ENCODE measurements around the gene SOWAHB.
"Not testable (repeated sequence)": the region's sequence is repeated elsewhere in the genome, so short reads cannot be mapped to it uniquely, and the experiment has no call there.

Gene SOWAHB

DNA sequence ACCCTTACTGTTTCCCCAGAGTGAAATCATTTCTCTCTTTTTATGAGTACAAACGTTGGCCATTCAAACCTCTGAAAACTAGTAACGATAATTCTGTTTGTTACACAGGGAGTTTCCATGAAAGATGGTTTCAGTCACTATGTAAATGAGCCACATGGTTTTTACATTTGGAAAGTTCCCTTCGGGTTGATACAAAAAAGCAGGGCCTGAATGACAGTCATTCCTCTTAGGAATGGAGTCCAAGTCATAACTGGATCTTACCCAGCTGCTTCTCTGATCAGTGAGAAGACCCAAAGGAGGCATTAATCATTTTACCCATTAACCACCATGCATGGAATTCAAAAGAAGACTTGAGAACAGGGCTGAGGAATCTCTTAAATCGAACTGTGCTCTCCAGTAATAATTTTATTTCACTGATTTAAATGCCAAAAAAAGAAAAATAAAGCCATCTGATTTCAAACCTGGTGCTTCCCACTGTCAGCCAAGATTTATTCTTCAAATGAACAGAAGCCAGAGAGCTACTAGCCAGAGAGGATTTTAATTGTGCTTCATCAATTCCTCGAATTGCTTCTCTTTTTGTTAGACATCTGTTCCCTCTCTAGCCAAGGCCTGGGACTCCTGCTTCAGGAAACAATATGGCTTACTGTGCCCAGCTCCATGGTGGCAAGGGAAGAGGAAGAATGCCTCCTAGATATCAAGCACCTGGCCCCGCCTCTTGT, 3.2 kb downstream of the SOWAHB start:
- no peak for DNase-seq

DNA sequence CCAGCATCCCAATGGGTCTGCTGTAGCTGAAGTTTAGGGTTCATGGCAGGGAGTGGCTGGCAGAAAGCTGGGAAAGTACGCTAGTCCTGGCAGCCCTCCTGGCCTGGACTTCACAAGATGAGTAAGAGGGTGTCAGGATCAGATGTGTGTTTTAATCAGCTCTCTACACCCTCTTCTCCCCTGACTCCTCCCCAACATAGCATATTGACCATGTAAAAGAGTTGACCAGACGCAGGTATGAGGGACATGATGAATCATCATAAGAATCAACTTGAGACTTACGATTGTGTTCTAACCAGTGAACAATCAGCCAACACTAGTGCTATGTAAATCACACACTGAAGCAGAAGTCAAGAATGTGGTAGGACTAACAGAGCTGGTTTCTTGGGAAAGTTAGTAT, 5.3 kb downstream of the SOWAHB start:
- DNase-seq = no peak

DNA sequence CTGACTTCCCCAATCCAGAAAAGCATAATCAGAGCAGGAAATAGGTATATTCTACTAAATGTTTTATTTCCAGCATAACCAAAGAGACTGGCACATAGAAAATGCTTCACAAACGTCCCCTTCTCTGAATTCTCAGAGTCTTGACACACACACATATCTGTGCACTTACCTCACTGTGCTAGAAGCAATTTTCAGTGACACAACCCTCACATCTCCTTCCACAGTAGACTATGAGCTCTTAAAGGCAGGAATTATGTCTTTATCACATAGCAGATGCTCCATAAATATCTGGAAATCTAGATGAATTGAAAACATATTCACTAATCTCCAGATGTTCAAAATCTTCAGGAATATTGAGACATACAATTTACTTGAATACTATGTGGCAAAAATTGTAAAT, 5.9 kb downstream of the SOWAHB start:
- DNase-seq = no peak

DNA sequence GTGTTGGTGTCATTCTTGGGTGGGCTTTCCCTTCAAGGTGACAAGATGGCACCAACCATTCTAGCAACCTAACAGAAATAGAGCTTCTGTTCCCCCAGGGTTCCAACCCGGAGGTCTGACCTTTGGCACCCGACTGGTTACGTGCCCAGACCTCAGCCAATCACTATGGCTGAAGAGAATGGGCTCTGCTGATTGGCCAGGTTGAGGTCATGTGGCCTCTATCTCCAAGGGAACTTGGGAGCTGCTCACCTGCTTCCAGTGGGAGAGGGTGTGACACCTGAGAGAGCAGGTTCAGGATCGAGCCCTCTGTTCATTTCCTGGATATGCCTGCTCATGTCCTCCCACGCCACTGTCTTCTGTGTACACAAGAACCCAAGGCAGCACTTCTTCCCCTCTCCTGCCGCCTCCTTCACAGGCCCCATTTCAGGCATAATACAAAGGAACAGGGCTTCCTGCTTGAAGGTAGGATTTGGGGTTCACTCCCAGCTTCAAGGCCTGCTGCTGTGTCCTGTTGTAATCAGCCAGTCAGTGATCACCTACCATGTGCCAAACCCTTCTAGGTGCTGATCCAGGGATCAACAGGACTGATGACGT, 11.0 kb downstream of the SOWAHB start:
- DNase-seq = no peak

DNA sequence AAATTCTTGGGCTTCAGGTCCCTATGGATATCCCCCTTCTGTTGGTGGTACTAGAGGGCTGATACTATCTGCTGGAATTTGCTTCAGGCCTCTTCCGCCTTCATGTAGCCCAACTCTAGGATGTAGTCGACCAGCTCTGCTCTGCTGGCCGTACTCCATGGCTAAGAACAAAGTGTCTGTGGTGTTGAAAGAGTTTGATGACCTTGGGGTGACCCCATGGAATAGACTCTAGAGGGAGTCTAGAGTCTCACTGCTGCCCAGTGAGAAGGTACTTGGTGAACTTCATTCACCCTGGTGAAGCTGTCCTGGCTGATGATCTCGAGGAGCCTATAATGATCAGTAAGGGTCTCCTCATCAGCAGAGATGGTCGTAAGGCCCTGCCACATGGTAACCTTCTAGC, 11.7 kb downstream of the SOWAHB start:
- DNase-seq = no peak

DNA sequence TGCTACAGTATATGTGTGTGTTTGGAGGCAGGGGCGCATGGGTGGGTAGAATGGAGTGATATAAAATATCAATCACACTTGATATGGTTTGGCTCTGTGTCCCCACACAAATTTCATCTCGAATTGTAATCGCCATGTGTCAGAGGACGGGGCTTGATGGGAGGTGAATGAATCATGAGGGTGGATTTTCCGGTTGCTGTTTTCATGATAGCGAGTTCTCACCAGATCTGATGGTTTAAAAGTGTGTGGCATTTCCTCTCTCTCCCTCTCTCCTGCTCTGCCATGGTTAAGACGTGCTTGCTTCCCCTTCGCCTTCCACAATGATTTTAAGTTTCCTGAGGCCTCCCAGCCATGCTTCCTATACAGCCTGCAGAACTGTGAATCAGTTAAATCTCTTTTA, 14.8 kb downstream of the SOWAHB start:
- DNase-seq = no peak

DNA sequence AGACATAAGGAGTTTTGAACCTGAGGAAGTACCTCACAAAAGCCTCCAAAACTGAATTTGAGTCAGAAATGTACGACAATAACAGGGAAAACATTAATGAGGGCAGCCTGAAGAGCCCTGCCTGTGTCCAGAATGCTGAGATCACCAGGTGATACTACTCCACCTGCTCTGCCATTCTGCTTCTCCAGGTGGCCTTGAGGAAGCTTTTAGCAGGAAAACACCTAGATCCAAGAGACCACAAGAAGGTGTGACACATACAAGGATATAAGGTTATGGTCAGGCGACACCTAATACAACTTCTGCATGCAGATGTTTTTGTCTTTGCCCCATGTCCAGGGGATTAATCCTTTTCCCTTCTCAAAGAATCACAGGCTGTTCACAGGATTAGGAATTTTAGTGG, 15.3 kb downstream of the SOWAHB start:
- DNase-seq = no peak

DNA sequence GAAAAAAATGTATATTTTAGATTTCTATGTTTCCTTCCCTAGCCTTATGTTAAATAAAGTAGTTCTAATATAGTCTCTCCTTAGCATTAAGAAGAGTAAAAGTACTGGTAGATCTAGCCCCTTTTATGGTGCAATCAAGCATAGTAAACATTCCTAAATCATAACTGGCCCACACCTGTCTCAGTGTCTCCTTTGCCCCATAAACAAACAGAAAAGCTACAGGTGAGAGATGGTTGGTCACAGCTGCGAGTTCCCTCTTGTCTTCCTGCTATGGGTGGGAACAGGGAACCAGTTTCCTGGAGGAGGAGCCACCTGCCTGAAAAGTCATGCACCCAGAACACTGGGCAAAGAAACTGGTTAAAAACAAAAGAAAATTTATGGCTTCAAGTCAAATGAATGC, 16.6 kb downstream of the SOWAHB start:
- no peak for DNase-seq

DNA sequence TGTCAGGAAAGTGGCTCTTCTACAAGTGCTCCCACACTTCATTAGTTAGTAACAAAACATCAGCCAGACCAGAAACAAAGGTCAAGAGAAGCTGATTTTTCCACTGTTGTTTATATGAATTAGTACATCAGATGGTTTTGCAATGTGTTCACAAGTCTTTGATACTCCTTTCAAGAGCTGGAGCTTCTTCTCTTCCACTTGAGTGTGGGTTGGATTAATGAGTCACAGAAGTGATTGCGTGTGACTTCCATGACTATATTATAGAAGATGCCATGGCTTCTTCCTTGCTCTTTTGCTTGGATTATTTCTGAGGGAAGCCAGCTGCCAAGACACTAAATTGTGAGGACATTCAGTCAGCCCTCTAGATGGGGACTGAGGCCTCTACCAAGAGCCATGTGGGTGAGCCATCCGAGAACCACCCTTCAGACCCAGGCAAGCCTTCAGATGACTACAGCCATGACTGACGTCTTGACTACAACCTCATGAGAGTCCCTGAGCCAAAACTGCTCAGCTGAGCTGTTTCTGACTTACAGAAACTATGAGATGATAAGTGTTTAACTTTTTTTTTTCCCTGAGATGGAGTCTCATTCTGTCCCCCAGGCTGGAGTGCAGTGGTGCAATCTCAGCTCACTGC, 18.1 kb downstream of the SOWAHB start:
- no peak for DNase-seq

DNA sequence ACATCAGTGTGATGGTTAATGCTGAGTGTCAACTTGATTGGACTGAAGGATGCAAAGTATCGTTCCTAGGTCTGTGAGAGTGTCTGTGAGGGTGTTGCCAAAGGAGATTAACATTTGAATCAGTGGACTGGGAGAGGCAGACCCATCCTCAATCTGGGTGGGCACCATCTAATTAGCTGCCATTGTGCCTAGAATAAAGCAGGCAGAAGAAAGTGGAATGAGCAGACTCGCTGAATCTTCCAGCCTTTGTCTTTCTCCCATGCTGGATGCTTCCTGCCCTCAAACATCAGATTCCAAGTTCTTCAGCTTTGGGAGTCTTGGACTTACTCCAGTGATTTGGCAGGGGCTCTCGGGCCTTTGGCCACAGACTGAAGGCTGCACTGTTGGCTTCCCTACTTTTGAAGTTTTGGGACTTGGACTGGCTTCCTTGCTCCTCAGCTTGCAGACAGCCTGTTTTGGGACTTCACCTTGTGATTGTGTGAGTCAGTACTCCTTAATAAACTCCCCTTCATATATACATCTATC, 19.2 kb downstream of the SOWAHB start:
- not testable (repeated sequence) for DNase-seq

DNA sequence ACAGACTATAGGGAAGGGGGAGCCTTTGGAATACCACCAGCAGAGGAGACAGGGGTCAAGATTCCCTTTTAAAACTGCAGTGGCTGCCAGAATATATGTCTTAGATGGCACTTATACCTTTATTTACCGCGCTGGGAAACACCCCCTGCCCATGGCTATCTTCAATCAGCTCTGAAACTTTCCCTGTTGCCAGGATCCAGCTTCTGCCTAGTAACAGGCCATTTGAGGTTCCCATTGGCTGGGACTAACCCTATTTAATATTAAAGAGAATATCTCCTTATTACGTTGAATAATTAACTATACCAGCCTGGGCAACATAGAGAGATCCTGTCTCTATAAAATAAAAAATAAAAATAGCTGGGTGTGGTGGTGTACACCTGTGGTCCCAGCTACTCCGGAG, 23.8 kb downstream of the SOWAHB start:
- no peak for DNase-seq

DNA sequence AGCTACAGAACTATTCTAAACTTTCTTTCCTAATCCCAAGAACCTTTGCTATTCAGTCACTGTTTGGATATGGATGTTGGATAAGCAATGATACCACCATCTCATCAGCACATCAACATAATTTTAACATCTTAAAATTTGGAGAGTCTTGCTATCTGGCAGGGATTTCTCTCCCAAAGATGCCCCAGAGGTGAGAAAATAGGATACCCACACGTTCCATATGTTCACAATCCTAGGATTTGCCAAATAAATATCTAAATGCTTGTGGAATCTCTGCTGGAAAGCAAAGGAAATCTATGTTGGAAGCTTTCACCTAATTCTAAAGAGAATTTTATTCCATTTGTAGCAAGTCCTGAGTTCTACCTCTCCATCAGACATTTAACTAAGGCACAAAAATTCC, 24.4 kb downstream of the SOWAHB start:
- no peak for DNase-seq

DNA sequence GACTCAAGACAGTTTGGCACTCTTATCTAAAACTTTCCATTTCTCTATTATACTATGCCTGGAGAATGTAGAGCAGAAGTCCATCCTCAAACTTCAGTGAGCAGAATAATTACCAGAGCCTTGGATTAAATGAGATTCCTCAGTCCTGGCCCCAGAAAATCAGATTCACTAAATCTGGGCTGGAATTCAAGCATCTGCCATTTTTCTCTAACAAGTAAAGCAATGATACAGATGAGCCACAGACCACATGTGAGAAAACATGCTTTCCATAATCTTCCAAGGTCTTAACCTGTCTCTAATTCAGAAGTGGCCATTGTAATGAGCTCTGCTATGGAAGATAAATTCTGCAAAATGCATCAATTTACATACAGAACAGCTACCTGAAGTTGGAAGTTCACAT, 25.4 kb downstream of the SOWAHB start:
- no peak for DNase-seq

DNA sequence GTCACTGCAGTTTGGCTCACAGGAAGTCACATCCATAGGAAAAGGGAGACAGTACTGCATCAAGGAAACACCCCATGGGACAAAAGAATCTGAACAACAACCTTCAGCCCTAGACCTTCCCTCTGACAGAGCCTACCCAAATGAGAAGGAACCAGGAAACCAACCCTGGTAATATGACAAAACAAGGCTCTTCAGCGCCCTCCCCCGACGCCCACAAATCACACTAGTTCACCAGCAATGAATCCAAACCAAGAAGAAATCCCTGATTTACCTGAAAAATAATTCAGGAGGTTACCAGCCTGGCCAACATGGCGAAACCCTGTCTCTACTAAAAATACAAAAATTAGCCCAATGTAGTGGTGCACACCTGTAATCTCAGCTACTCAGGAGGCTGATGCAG, 29.2 kb downstream of the SOWAHB start:
- not testable (repeated sequence) for DNase-seq

DNA sequence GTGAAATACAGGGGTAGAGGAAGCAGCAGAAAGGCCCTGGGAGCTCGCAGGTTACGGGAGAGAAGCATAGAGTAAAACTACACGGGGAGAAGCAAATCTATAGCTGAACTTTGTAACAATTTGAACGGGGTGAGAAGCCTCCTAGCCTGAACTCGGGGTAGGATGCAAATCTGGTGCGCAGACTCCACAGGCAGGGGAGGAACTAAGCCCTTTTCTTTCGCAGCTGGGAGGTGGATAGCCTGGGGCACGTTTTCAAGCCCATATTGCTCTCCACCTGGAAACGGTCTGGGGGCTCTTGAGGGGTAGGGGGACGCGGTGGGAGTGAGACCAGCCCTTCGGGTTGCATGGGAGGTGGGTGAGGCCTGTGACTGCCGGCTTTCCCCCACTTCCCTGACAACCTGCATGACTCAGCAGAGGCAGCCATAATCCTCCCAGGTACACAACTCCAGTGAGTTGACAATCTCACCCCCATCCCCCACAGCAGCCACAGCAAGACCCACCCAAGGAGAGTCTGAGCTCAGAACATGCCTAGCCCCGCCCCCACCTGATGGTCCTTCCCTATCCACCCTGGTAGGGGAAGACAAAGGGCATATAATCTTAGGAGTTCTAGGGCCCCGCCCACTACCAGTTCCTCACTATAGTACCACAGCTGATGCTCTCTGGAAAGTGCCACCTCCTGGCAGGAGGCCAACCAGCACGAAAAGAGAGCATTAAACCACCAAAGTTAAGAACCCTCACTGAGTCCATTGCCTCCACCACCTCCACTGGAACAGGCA, 29.9 kb downstream of the SOWAHB start:
- DNase-seq = no peak

DNA sequence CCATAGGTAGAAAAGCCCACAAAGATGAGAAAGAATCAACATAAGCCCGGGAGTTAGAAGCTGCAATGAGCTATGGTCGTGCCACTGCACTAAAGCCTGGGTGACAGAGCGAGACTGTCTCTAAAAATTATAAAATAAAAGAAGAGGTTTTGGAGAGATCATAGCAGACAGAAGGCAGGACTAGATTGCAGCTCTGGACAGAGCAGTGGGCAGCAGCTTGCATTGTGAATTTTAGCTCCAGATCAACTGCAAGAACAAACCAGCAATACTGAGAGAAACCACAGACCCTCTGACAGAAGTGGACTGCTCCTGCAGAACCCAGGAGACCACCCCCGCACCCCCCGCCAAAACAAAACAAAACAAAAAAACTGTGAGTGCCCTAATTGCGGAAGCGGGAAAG, 30.6 kb downstream of the SOWAHB start:
- DNase-seq = no peak

DNA sequence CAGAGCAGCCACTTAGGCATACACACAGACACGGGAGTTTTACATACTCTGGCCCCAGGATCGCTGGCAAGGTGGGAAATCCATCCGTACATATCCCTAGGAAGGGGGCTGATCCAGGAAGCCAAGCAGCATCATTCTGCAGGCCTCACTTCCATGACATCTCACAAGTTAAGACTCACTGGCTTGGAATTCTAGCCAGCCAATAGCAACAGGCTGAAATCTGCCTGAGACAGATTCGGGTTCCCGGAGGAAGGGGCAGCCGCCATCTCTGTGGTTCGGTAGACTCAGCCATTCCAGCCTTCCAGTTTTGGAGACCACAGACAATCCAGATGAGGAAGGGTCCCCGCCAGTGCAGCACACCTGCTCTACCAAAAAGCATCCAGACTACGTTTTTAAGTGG, 31.3 kb downstream of the SOWAHB start:
- DNase-seq = no peak

DNA sequence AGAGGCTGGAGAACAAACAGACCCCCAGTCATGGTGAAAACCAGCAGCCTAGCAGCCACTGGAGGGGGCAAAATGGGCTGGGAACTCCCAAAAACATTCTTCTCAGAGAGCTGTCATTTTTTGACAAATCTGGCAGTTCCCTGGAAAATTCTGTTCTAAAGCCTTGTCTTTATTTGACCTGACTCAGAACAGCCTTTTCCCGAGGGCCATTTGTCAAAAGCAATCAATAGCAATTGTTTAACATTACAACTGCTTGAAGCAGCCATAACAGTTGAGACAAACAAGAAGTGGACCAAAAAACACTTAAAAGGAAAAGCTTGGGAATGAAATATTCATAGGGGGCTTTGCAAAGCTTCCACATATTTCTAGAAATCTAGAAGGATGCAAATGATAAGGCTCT, 39.6 kb downstream of the SOWAHB start:
- DNase-seq = no peak

DNA sequence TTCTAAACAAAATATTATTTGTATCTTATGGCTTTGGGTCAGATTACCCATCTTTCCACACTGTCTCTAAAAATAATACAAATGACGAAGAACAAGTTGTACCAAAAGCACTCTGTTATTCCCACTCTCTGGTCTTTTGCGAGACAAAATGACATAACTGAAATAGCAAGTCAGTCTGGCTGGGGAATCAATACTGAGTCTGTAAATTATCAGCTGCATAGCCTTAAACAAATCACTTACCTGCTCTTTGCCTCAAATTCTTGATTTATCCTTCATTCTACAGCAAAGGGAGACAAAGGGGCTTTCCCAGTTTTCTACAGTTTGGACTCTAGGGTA, 40.9 kb downstream of the SOWAHB start:
- no peak for DNase-seq

DNA sequence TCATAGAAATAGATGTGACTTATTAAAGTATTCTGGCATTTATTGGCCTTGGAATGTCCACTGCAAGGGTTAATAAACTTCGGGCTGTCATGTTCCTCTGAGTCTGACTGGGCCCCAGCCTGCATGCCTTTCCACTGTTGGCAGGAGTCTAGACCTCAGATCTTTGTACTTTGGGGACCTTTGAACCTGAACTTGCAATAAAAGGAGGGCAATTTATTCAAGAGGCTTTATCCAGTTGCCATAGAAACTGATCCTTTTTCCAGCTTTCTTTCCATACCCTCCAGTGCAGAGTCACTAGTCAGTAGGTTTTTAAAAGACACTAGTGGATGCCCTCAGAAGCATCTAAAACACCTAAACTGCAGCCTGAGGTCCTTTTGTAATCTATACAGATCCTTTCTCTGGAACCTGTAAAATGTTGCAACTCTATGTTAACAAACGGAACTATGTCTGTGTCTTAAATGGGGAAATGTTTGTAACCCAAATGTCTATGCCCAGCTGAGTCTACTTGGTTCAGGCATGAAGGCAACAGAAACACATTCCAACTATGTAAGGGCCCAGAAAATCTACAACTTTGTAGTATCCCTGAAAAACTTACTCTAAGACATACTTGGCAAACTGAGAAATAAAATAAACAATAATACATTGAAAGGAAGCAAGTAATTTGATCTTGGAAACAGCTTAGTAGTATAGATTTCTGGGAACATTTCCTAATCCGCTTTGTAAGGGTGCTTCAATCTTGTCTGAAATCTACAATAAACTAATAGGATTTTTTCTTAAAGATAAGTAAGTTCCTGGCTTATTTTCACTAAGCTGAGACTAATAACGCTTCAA, 41.5 kb downstream of the SOWAHB start:
- no peak for DNase-seq

DNA sequence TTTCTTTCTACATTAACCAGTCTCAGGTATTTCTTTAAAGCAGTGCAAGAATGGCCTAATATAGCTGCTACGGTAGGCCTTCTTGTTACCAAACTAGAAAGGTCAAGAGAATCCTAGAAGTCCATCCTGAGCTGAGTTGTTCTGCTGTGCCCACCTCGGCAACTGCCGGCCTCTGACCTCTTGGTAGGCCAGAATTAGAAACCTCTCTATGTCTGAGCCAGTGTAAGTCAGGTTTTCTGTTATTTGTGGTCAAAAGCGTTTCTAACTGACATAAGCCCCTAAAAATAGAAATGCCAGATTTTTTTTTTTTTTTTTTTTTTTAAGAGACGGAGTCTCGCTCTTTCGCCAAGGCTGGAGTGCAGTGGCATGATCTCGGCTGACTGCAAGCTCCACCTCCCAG, 43.1 kb downstream of the SOWAHB start:
- DNase-seq = no peak

DNA sequence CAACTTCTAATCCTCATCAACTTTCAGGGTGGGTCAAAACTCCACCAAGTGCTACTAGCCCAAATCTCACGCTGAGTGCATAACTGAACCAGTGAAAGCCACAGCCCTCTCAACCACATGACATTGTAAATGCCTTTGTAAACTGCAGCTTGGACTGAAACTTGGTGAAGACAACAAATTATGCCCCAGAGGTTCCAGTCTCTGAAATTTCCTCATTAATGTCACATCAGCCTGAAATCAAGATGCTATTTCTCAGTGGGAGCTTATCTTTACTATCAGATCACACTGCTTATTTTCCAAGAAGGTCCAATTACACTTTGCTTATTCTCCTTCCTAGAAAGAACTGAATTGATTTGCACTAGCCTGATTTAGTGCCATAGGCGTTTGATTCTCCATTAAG, 46.6 kb downstream of the SOWAHB start:
- no peak for DNase-seq

DNA sequence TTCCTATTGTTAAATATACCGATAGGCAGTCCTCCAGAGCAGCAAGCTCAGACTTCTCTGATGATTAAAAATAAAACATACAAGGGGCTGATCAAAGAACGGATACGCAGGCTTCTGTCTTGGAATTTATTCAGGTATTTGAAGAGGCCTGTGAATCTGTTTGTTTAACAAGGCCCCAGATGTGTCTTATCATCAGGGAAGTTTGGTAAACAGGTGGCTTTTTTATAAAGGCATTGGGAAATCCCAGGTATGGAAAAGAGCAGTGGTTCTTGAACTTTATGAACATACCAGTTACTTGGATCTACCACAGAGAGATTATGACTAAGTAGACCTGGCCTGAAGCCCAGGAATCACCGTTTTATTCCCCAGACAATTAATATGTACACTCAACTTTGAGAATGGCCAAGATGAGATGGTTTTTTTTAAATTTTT, 47.9 kb downstream of the SOWAHB start:
- DNase-seq = no peak

Data from activated naive CD4-positive, alpha-beta T cell treated with Interleukin-2 at 50 U/mL for 16 hours (primary cell).